Stomach (tissue), 9 donors: ENCODE data around the gene LYPD3. TPM values are rescaled to one million over a fixed set of nuclear protein-coding genes. Genes with fewer than 3 reads are reported as not detected.

ENCODE experiments used
- DNase-seq, 2 donors: peaks; one replicate each; pipeline versions ENCODE4 v3.0.0 to v3.0.0-alpha.2; 2013 to 2019
- H3K27ac ChIP-seq, 5 donors: fragments of 200-600 bp in 4 of 5; sonication (generic) in 4 of 5; one replicate each; pipeline ENCODE4 v1.5.1; 2013 to 2019; ENCODE audit warnings: mild to moderate bottlenecking in 1 of 5, moderate library complexity in 1 of 5
- H3K27me3 ChIP-seq, 3 donors: fragments of 200-600 bp; sonication (generic); one replicate each; pipeline ENCODE4 v1.5.1; 2017 to 2019; ENCODE audit warnings: mixed run types in 1 of 3
- H3K36me3 ChIP-seq, 4 donors: fragments of 200-600 bp; sonication (generic); 1 replicate in 3 of 4; 2 replicates in 1 of 4; pipeline ENCODE4 v1.5.1; 2016 to 2019
- H3K4me1 ChIP-seq, 4 donors: fragments of 200-600 bp; sonication (generic); one replicate each; pipeline ENCODE4 v1.5.1; 2016 to 2019
- H3K4me3 ChIP-seq, 4 donors: fragments of 200-600 bp; sonication (generic) in 3 of 4; one replicate each; pipeline ENCODE4 v1.5.1; 2016 to 2019; ENCODE audit warnings: mild to moderate bottlenecking in 1 of 4
- H3K9me3 ChIP-seq, 4 donors: fragments of 200-600 bp; sonication (generic); one replicate each; pipeline ENCODE4 v1.5.1; 2016 to 2019
- CTCF ChIP-seq, 7 experiments: fragments of 450-650 bp in 4 of 7; fragments of 200-600 bp in 3 of 7; sonication (generic) in 3 of 7; IDR thresholded peaks; one replicate each; pipeline ENCODE4 v1.5.1; 2016 to 2019; ENCODE audit warnings: antibody characterized with exemption in 7 of 7, control low read depth in 2 of 7, mild to moderate bottlenecking in 1 of 7
- EP300 ChIP-seq: sonication (generic); formaldehyde crosslinking; IDR thresholded peaks from one replicate; pipeline ENCODE4 v1.6.1; 2017; ENCODE audit warnings: antibody characterized with exemption
- POLR2A ChIP-seq, 4 donors: fragments of 450-650 bp; IDR thresholded peaks; one replicate each; pipeline ENCODE4 v1.6.1; 2016; ENCODE audit warnings: antibody characterized with exemption in 4 of 4, control low read depth in 2 of 4, mild to moderate bottlenecking in 1 of 4, moderate library complexity in 1 of 4
- POLR2AphosphoS5 ChIP-seq, 3 donors: sonication (generic); formaldehyde crosslinking; IDR thresholded peaks; one replicate each; pipeline ENCODE4 v1.6.1; 2016; ENCODE audit warnings: antibody characterized with exemption in 3 of 3
- WGBS, 5 donors: extraction: QIAGEN DNeasy Blood & Tissue Kit in 3 of 5; methylation state at CpG; one replicate each; pipeline versions ENCODE4 v1.1.5 to v1.1.7; 2013 to 2018; 5-methylcytosine and 5-hydroxymethylcytosine counted together
- intact Hi-C: fragments of 100-400 bp; cut with DNase I; formaldehyde crosslinking; loops from one replicate; pipeline ENCODE4 v1.15.1; 2023; ENCODE audit warnings: low total_unique reads
- polyA plus RNA-seq, 3 donors: library from polyadenylated mRNA; stranded (reverse); fragments of 200-250 nt; gene quantifications; one replicate each; pipeline ENCODE4 v1.2.3, GENCODE V29; 2013
- total RNA-seq, 5 donors: library from RNA; depleted of rRNA; stranded (reverse); fragments of >200 nt; gene quantifications; one replicate each; pipeline versions ENCODE4 v1.1.0 to v1.2.3, GENCODE V29; 2014 to 2016
- donor health status: healthy with polysubstance abuse.
- donor health status: Bipolar disorder and iron deficiency.
- donor health status: healthy.

Gene LYPD3
- total and polyA plus RNA-seq, 8 donors = 0.29 to 72.4 (median 0.66) TPM; not detected in 2

- Histone ChIP-seq H3K27ac (peak overlapping the region; percentile 70 to 86 (median 77)), H3K27me3 (no peaks in the 10 kb centered on the region), H3K4me3 (peak overlapping the region; percentile 38 to 42 (median 40)), H3K9me3 (no peaks in the 10 kb centered on the region), H3K36me3 (peaks cover 0 to 20% (median 7%) of the 10 kb centered on the region in 4 donors), H3K4me1 (peaks cover 0 to 21% (median 10%) of the 10 kb centered on the region in 4 donors)
- intact Hi-C loops = no loop called here
- TF ChIP-seq POLR2A (IDR thresholded peaks at IDR 0.05) (no peak), CTCF (IDR thresholded peaks at IDR 0.05) (no peak), EP300 (peak; percentile 22), POLR2AphosphoS5 (IDR thresholded peaks at IDR 0.05) (peak; percentile 37 to 90 (median 63))
- 3 to 5% (median 4%) methylated on average over 23 to 46 of the region's 46 CpGs for WGBS, 5 donors
- peak; percentile 96 to 98 for DNase-seq
These were observed 9.7 kb upstream of the LYPD3 start for GRCh38 chr19:43474986-43475705.

- 72 to 85% (median 74%) methylated on average over 4 of the region's 4 CpGs for WGBS, 5 donors
- H3K9me3 ChIP-seq = no peaks in the 10 kb centered on the region
- no peaks in the 10 kb centered on the region for H3K27me3 ChIP-seq
- H3K4me3 ChIP-seq = peak overlapping the region; percentile 38 to 42 (median 40)
- no peak for DNase-seq
- peaks cover 0 to 19% (median 7%) of the 10 kb centered on the region in 4 donors for H3K36me3 ChIP-seq
- no peak for TF ChIP-seq POLR2A (IDR thresholded peaks at IDR 0.05)
- TF ChIP-seq CTCF (IDR thresholded peaks at IDR 0.05) = no peak
- no peak for TF ChIP-seq EP300
- no peak for TF ChIP-seq POLR2AphosphoS5 (IDR thresholded peaks at IDR 0.05)
- intact Hi-C loops = no loop called here
- H3K27ac ChIP-seq = peak overlapping the region; percentile 51 to 86 (median 74)
- peaks cover 0 to 21% (median 10%) of the 10 kb centered on the region in 4 donors for H3K4me1 ChIP-seq
These were observed 9.1 kb upstream of the LYPD3 start for GRCh38 chr19:43474487-43474886.

- Histone ChIP-seq H3K9me3 (no peaks in the 10 kb centered on the region), H3K36me3 (no peaks in the 10 kb centered on the region), H3K4me1 (peaks cover 0 to 17% (median 10%) of the 10 kb centered on the region in 4 donors), H3K27ac (no peak overlapping the region), H3K27me3 (no peaks in the 10 kb centered on the region), H3K4me3 (no peak overlapping the region)
- WGBS, 5 donors = 71 to 87% (median 73%) methylated on average over 5 of the region's 5 CpGs
- intact Hi-C loops = no loop called here
- no peak for DNase-seq
- no peak for TF ChIP-seq EP300
These were observed 5.7 kb upstream of the LYPD3 start for GRCh38 chr19:43471091-43471490.

GRCh38 chr19:43470288-43470687 is 4.9 kb upstream of the LYPD3 start:
- no peaks in the 10 kb centered on the region for H3K36me3 ChIP-seq
- H3K4me3 ChIP-seq = no peak overlapping the region
- peaks cover 4 to 14% (median 9%) of the 10 kb centered on the region in 4 donors for H3K4me1 ChIP-seq
- intact Hi-C loops = no loop called here
- no peak overlapping the region for H3K27ac ChIP-seq
- TF ChIP-seq CTCF (IDR thresholded peaks at IDR 0.05) (no peak), POLR2AphosphoS5 (IDR thresholded peaks at IDR 0.05) (no peak), EP300 (no peak)
- H3K27me3 ChIP-seq = peaks cover 0 to 8% (median 0%) of the 10 kb centered on the region in 3 donors
- H3K9me3 ChIP-seq = no peaks in the 10 kb centered on the region
- peak in 1 of 2 donors; percentile 52 for DNase-seq
- WGBS, 5 donors = 55 to 73% (median 66%) methylated on average over 9 to 10 of the region's 10 CpGs

GRCh38 chr19:43469160-43469480 is 3.7 kb upstream of the LYPD3 start:
- no peak for DNase-seq
- intact Hi-C loops = loop anchor here (10.0 kb wide), 1 partner anchor 196 kb away; no protein-coding TSS in a partner anchor
- TF ChIP-seq POLR2AphosphoS5 (IDR thresholded peaks at IDR 0.05) (no peak), CTCF (IDR thresholded peaks at IDR 0.05) (no peak), EP300 (no peak), POLR2A (IDR thresholded peaks at IDR 0.05) (no peak)
- Histone ChIP-seq H3K27me3 (peaks cover 0 to 12% (median 0%) of the 10 kb centered on the region in 3 donors), H3K9me3 (no peaks in the 10 kb centered on the region), H3K4me3 (no peak overlapping the region), H3K4me1 (peaks cover 5 to 17% (median 13%) of the 10 kb centered on the region in 4 donors), H3K36me3 (no peaks in the 10 kb centered on the region), H3K27ac (no peak overlapping the region)
- WGBS, 5 donors = 52 to 75% (median 60%) methylated on average over 1 of the region's 1 CpG
